GM23338 (cell line): ENCODE measurements around the gene HIVEP3.

Experiments
- CREB1 ChIP-seq: fragments of 250-450 bp; sonication (Bioruptor Pico); IDR thresholded peaks from 2 replicates; pipeline ENCODE4 v1.5.0; 2020; ENCODE audit warnings: low read depth, mild to moderate bottlenecking, moderate library complexity
- EZH2 ChIP-seq: fragments of 200-600 bp; sonication (generic); IDR thresholded peaks from one replicate; pipeline ENCODE4 v1.8.0; 2017; ENCODE audit warnings: antibody characterized with exemption, mild to moderate bottlenecking, low read depth; ENCODE audit not compliant: unreplicated experiment
- EZH2phosphoT487 ChIP-seq: fragments of 200-600 bp; sonication (generic); IDR thresholded peaks from one replicate; pipeline ENCODE4 v1.8.1; 2018; ENCODE audit warnings: antibody characterized with exemption; ENCODE audit not compliant: unreplicated experiment
- JUNB ChIP-seq: IDR thresholded peaks from one replicate; pipeline ENCODE4 v1.6.1; 2016; ENCODE audit warnings: antibody characterized with exemption; ENCODE audit not compliant: unreplicated experiment
- POLR2AphosphoS5 ChIP-seq: IDR thresholded peaks from 2 replicates; pipeline ENCODE4 v1.6.1; 2016; ENCODE audit warnings: antibody characterized with exemption, low read depth
- STAT1 ChIP-seq: IDR thresholded peaks from one replicate; pipeline ENCODE4 v1.6.1; 2016; ENCODE audit warnings: antibody characterized with exemption; ENCODE audit not compliant: unreplicated experiment
- ZNF331 ChIP-seq: fragments of 250-450 bp; sonication (Bioruptor Pico); IDR thresholded peaks from 2 replicates; pipeline ENCODE4 v1.5.0; 2020; ENCODE audit warnings: low read depth, mild to moderate bottlenecking, moderate library complexity
- TF ChIP-seq, protein P1 (sequence below), 2 experiments: fragments of 200-600 bp in 1 of 2; sonication (generic) in 1 of 2; conservative IDR thresholded peaks; 2 replicates each; pipeline versions ENCODE4 v1.5.1 to v1.6.1; 2016 to 2017; ENCODE audit warnings: antibody characterized with exemption in 2 of 2, low read depth in 2 of 2, mild to moderate bottlenecking in 2 of 2, moderate library complexity in 1 of 2
- TF ChIP-seq, protein P2 (sequence below): IDR thresholded peaks from one replicate; pipeline ENCODE4 v1.6.1; 2018; ENCODE audit warnings: antibody characterized with exemption; ENCODE audit not compliant: unreplicated experiment
- TF ChIP-seq, protein P3 (sequence below): IDR thresholded peaks from 2 replicates; pipeline ENCODE4 v1.6.1; 2016; ENCODE audit warnings: antibody characterized with exemption

DNA sequence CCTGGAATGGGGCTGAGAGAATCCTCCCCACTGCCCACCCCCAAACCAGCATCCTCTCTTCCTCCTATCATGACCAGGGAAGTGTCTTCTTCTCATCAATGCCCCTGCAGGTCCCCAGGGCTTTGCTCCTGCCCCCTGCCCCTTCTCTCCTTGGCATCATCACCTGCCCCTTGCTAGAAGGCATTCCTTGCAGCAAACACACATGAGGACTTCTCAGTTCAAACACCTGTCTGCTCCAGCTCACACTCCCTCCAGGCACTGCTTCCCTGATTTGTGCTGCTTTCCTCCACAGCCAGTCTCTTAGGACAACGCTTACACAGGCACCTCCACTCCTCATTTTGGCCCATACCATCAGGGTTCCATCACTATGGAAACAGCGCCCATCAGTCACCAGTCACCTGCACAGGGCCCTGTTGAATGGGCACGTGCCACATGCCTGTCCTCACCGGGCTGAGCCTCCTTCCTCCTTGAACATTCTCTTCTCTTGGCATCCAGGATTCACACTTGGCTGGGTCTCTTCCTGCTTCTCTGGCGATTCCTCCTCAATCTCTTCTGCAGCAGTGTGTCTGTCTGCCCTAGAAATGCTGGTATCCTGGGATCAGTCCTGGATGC lies 352.3 kb downstream of the HIVEP3 start:
- TF ChIP-seq, protein P1, sequence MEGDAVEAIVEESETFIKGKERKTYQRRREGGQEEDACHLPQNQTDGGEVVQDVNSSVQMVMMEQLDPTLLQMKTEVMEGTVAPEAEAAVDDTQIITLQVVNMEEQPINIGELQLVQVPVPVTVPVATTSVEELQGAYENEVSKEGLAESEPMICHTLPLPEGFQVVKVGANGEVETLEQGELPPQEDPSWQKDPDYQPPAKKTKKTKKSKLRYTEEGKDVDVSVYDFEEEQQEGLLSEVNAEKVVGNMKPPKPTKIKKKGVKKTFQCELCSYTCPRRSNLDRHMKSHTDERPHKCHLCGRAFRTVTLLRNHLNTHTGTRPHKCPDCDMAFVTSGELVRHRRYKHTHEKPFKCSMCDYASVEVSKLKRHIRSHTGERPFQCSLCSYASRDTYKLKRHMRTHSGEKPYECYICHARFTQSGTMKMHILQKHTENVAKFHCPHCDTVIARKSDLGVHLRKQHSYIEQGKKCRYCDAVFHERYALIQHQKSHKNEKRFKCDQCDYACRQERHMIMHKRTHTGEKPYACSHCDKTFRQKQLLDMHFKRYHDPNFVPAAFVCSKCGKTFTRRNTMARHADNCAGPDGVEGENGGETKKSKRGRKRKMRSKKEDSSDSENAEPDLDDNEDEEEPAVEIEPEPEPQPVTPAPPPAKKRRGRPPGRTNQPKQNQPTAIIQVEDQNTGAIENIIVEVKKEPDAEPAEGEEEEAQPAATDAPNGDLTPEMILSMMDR (conservative IDR thresholded peaks at IDR 0.05; ENCODE audit: low read depth in 2 of 2): no peak
- TF ChIP-seq CREB1 (no peak), EZH2 (no peak), JUNB (no peak), EZH2phosphoT487 (no peak), STAT1 (no peak), ZNF331 (CRISPR knock-in tag) (no peak), POLR2AphosphoS5 (no peak)
- TF ChIP-seq, protein P2, sequence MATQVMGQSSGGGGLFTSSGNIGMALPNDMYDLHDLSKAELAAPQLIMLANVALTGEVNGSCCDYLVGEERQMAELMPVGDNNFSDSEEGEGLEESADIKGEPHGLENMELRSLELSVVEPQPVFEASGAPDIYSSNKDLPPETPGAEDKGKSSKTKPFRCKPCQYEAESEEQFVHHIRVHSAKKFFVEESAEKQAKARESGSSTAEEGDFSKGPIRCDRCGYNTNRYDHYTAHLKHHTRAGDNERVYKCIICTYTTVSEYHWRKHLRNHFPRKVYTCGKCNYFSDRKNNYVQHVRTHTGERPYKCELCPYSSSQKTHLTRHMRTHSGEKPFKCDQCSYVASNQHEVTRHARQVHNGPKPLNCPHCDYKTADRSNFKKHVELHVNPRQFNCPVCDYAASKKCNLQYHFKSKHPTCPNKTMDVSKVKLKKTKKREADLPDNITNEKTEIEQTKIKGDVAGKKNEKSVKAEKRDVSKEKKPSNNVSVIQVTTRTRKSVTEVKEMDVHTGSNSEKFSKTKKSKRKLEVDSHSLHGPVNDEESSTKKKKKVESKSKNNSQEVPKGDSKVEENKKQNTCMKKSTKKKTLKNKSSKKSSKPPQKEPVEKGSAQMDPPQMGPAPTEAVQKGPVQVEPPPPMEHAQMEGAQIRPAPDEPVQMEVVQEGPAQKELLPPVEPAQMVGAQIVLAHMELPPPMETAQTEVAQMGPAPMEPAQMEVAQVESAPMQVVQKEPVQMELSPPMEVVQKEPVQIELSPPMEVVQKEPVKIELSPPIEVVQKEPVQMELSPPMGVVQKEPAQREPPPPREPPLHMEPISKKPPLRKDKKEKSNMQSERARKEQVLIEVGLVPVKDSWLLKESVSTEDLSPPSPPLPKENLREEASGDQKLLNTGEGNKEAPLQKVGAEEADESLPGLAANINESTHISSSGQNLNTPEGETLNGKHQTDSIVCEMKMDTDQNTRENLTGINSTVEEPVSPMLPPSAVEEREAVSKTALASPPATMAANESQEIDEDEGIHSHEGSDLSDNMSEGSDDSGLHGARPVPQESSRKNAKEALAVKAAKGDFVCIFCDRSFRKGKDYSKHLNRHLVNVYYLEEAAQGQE: no peak
- TF ChIP-seq, protein P3, sequence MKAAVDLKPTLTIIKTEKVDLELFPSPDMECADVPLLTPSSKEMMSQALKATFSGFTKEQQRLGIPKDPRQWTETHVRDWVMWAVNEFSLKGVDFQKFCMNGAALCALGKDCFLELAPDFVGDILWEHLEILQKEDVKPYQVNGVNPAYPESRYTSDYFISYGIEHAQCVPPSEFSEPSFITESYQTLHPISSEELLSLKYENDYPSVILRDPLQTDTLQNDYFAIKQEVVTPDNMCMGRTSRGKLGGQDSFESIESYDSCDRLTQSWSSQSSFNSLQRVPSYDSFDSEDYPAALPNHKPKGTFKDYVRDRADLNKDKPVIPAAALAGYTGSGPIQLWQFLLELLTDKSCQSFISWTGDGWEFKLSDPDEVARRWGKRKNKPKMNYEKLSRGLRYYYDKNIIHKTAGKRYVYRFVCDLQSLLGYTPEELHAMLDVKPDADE: no peak
